NCI-H128 (cell line): ENCODE results near the gene C12orf76.
"Not testable (repeated sequence)": the region's sequence is repeated elsewhere in the genome, so short reads cannot be mapped to it uniquely, and the experiment has no call there.

Source experiments
- DNase-seq: peaks from one replicate; lab custom pipeline; 2025; ENCODE audit not compliant: unreplicated experiment; lab: John Stamatoyannopoulos, UW

Gene C12orf76

DNA sequence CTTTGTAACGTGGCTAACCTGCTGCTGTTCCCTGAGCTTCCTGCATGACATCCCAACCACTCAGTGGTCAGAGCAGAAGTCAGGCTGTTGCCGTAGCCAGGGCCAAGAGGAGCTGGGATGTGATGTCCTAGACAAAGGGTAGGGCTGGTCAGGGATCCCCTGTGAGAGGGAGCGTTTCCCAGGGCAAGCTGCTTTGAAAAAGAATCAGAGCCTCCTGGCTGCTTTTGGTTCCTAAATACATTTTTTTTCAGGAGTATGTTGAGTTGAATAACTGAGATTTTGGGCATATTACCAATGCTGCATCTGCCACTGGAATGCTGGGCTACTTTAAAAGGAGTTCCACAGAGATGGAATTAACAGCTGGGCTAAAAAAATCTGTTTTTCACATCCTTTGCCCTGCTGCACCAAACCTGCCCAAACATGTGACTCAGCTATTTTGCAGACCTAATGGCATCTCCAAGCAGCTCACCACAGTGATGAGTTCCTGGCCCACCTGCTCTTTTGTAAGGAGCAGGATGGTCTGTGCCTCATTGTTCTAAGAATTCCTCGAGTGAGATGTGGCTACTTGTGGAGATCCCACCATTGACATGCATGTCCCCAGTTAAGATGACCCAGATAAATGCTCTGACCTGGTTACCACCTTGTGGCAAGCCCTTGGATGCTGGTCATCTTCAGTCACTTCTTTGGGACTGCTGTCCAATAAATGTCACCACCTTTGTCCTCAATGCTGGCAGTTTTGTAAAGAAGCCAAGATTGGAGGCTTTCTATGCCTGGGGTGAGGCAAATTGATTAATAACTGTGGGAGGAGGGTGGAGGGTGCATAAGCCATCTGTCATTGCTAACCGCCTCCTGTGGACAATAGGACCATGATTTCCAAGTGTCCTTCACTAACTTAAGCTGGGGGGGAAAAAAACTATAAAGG lies 25.0 kb downstream of the C12orf76 start:
- DNase-seq, result no peak

DNA sequence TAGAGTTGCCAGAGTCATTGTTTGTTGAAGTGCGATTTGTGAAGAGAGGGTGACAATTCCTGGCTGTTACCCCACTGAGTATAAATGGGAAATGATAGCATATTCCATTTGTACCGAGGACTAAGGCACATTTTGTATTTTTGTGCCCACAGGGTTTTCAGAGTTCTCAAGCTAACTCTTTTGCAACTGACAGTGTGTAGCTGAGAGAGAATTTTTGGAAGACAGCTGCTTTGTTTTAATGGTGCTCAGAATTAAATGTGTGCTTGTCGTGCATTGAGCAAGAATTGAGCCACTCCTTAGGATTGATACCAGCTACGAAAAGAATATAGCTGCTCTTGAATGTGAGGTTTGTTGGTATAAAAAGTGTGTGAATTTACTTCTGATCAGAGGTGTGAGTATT lies 27.4 kb downstream of the C12orf76 start:
- DNase-seq, result no peak

GRCh38 chr12:110015132-110015531 lies 33.2 kb downstream of the C12orf76 start:
- no peak for DNase-seq

DNA sequence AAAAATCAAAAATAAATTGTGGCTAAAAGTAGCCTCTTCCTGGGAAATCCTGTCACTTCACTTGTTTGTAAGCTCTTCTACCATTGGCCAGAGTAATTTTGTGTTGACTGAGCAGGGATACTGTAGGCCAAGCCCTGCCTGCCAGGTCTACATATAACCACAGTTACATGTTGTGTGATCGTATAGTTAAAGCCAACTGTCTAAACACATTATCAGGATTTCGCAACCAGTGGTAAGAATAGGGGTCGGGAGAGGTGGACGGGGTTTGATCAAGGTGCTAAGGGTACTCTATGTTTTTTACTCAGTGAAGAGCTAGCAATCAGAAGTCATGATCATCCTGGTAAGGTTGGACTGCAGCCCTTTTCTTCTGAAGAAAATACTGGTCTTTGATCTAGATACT lies 35.7 kb downstream of the C12orf76 start:
- DNase-seq, result no peak

DNA sequence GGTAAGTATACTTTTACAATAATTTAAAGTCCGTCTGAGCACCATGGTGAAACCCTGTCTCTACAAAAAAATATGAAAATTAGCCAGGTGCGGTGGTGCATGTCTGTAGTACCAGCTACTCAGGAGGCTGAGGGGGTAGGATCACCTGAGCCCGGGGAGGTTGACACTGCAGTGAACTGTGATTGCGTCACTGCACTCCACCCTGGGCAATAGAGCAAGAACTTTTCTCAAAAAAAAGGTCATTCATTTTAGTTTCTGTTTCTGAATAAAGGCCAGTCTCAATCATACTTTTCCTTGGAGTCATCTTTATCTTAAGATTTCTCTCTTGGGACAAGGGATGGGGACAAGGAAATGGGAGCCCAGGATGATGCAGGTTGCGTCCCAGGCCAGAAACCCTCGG lies 36.2 kb downstream of the C12orf76 start:
- no peak for DNase-seq

- no peak for DNase-seq
Measured at GRCh38 chr12:110010853-110011723, 37.2 kb downstream of the C12orf76 start.

- not testable (repeated sequence) for DNase-seq
Measured at GRCh38 chr12:110008681-110009398, 39.5 kb downstream of the C12orf76 start.

DNA sequence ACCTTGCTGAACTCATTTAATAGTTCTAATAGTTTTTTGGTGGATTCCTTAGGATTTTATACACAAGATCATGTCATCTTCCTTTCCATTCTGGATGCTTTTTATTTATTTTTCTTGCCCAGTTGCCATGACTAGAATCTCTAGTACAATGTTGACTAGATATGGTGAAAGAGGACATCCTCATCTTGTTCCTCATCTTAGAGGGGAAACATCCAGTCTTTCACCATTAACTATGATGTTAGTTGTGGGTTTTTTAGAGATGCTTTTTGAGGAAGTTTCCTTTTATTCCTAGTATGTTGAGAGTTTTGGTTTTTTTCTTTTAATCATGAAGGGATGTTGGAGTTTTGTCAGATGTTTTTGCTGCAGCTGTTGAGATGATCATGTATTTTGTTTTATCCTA lies 40.4 kb downstream of the C12orf76 start:
- no peak for DNase-seq

DNA sequence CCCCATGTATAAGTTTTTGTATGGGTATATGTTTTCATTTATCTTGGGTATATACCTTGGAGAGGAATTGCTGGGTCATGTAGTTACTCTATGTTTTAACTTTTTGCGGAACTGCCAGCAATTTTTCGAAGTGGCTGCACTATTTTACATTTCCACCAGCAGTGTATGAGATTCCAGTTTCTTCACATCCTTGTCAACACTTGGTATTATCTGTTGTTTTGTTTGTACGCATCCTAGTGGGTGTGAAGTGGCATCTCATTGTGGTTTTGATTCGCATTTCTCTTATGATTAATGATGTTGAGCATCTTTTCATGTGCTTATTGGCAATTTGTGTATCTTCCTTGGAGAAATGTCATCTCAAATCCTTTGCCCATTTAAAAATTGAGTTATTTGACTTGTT lies 42.2 kb downstream of the C12orf76 start:
- no peak for DNase-seq

GRCh38 chr12:110005319-110005973 lies 42.9 kb downstream of the C12orf76 start:
- no peak for DNase-seq

DNA sequence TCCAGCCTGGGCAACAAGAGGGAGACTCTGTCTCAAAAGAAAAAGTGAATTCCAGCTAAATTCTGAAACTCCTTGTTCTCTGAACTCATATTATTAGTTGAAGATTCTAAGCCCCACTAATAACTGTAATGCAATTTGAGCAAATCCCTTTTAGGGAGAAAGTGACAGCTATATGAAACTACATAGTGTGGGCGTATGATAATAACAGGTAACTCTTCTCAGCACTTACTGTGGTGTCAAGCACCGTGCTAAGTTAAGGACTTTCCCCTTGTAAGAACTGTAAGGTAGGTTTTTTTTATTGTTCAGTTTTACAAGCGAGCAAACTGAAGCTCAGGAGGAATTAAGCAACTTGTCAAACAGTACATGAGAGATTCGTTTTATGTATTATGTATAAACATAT lies 43.7 kb downstream of the C12orf76 start:
- DNase-seq, result no peak

GRCh38 chr12:110002676-110003515 lies 45.4 kb downstream of the C12orf76 start:
- no peak for DNase-seq

- no peak for DNase-seq
Measured at GRCh38 chr12:110001596-110001995, 46.7 kb downstream of the C12orf76 start.

GRCh38 chr12:109999983-110000505 lies 48.3 kb downstream of the C12orf76 start:
- DNase-seq, result no peak

DNA sequence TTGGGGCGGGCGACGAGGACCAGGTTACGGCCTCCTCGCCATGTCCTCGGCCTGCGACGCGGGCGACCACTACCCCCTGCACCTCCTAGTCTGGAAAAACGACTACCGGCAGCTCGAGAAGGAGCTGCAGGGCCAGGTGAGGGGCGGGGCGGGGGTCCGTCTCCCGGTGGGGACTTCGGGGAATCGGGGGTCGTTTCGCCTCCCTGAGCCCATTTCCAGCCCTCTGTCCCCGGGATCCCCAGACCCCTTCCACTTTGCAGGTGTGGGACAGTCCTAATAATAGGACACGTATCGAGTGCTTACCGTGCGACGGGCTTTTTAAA lies 48.7 kb downstream of the C12orf76 start:
- no peak for DNase-seq

DNA sequence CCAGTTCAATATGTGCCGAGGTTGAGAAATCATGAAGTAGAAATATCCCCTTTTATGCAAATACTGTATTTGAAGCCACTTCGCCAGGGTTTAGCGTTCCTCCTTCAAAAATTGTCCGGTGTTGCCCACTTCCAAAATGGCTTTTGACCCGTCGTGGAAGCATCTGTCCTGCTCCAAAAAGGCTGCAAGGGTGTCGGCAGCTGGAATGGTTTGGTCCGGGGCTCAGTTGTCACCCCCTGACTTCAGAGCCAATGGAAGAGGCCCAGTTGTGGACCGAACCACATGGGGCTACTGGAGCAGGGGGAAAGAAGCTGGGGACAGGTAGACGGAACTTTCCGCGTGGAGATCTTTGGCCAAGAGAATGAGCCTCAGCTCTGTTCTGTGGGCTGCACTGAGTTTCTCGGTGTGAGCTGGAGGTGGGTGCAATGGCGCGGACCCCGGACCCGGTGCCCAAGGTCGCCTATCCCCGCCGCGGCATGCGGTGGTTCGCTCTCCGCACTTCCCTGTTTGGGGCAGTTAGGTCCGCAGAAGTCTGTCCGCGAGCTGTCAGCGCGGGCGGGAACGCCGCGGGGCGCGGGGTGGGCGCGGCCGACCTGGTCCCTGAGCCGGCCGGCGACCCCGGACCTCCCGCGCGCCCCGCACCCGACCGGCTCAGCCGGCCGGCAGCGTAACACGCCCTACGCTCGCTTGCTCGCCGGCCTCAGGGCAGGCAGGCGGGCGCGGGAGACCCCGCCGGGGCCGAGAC lies 49.2 kb downstream of the C12orf76 start, which contains the start of gene ANKRD13A:
TSS of gene ANKRD13A (plus strand) at position 527 of the 745 bp plus-strand sequence. CDS start 259 bp downstream, outside the sequence.
- DNase-seq, result peak; percentile 64

DNA sequence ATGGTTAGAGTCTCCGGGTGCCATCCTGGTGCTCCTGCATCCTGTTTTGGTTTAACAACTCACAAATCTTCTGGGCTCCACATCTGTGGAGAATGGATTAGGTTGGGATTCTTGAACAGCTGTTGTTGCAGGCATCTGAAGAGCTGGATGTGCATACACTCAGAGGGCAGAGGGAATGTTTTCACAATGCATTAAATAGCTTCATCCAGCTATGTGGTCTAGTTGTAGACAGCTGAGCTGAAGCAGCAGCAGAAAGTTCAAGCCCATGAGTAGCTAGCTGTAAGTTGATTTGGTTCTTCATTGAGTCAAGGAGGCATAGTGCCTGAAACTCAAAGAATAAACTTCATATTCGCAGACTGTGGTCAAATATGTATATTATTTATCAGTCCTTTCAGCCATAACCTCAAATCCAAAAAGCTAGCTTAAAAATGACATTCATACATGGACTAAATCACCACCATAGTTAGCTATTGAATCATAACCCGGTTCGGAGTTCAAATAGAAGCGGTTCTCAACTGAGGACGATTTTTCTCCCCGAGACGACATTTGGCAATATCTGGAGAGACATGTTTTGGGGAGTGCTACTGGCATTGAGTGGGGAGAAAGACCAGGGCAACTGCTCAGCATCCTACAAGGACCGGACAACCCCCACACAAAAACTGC lies 50.0 kb downstream of the C12orf76 start:
- no peak for DNase-seq

DNA sequence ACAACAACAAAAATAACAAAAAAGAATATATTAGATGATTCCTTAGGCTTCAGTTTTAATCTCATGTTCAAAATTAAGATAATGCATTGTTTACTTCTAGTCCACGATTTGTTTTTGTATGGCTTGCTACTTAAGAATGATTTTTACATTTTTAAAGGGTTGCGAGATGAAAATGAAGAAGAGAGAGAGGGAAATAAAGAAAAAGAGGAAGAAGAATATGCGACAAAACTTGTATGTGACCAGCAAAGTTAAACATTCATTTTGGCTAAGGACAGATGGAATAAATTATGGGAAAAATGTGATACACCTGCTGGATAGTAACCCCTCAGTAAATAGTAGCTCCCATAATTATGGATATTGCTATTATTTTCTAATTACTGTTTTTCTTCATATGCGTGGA lies 50.9 kb downstream of the C12orf76 start:
- DNase-seq, result no peak
